Calu3 (cell line): ENCODE results near the gene DCAF11. TPM values are rescaled to one million over a fixed set of nuclear protein-coding genes. Genes with fewer than 3 reads are reported as not detected.

Experiments used
- BruUV-seq: library from RNA; stranded (reverse); fragments of 400-500 nt; replicated peaks from 2 replicates; lab custom pipeline; 2021; lab: Mats Ljungman, UMichigan
- CTCF ChIA-PET: fragments of 300-600 bp; sonication (Branson Sonifier 250); formaldehyde crosslinking; loops from one replicate; lab custom pipeline; 2022; ENCODE audit warnings: antibody characterized with exemption; lab: Charles Lee
- DNase-seq: peaks from one replicate; pipeline ENCODE4 v3.0.0; 2022
- H3K27ac Mint-ChIP-seq: one replicate; pipeline ENCODE4 v1.8.0; 2022; ENCODE audit warnings: mixed read lengths; ENCODE audit not compliant: unreplicated experiment
- H3K27me3 Mint-ChIP-seq: one replicate; pipeline ENCODE4 v1.8.0; 2022; ENCODE audit warnings: mixed read lengths; ENCODE audit not compliant: unreplicated experiment
- H3K36me3 Mint-ChIP-seq: one replicate; pipeline ENCODE4 v1.8.0; 2022; ENCODE audit warnings: mild to moderate bottlenecking, moderate library complexity, mixed read lengths; ENCODE audit not compliant: insufficient read depth, unreplicated experiment
- H3K4me1 Mint-ChIP-seq: one replicate; pipeline ENCODE4 v1.8.0; 2022; ENCODE audit warnings: mild to moderate bottlenecking, low read depth, mixed read lengths; ENCODE audit not compliant: unreplicated experiment
- H3K4me3 Mint-ChIP-seq: one replicate; pipeline ENCODE4 v1.8.0; 2022; ENCODE audit warnings: mild to moderate bottlenecking, low read depth, moderate library complexity, mixed read lengths; ENCODE audit not compliant: unreplicated experiment
- H3K9me3 Mint-ChIP-seq: one replicate; pipeline ENCODE4 v1.8.0; 2022; ENCODE audit warnings: low read depth, mixed read lengths; ENCODE audit not compliant: unreplicated experiment
- intact Hi-C: fragments of 100-400 bp; cut with micrococcal nuclease; formaldehyde crosslinking; loops from one replicate; pipeline ENCODE4 v1.10.0; 2022; ENCODE audit not compliant: unreplicated experiment
- total RNA-seq: library from RNA; stranded (reverse); gene quantifications from 2 replicates; pipeline ENCODE4 v1.2.3, GENCODE V29; 2022
- TF ChIP-seq, protein P1 (sequence below): fragments of 200-600 bp; IDR thresholded peaks from one replicate; pipeline ENCODE4 v1.8.0; 2022; ENCODE audit warnings: antibody characterized with exemption; ENCODE audit not compliant: unreplicated experiment

DCAF11 gene
- total RNA-seq, 1 experiment from 2014 or later = 63.4 TPM

DNA sequence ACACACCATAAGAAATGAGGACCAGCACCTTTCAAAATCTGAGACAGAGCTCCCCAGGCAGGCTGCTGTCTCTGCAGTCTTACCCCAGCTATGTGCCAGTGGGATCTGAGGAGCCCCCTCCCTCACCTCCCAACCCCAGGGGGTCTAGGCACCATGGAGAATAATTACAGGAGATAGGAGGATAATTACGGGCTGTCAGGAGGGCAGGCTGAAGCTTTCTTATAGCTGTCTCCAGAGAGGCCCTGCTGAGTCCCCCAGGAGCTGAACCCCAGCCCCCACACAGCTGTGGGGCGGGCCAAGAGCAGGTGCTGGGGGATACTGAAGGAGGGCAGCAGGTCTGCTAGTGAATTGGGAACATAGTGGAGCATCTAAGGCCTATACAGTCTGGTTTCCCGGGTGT lies 36.4 kb upstream of the DCAF11 start:
- intact Hi-C loops = no loop called here
- Mint-ChIP-seq H3K27me3 (peaks cover 34% of the 10 kb centered on the region), H3K36me3 (peaks cover 9% of the 10 kb centered on the region), H3K9me3 (no peaks in the 10 kb centered on the region), H3K4me1 (peaks cover 8% of the 10 kb centered on the region), H3K4me3 (no peak overlapping the region), H3K27ac (no peak overlapping the region)
- DNase-seq = no peak
- no TSS peak for BruUV-seq
- TF ChIP-seq, protein P1, sequence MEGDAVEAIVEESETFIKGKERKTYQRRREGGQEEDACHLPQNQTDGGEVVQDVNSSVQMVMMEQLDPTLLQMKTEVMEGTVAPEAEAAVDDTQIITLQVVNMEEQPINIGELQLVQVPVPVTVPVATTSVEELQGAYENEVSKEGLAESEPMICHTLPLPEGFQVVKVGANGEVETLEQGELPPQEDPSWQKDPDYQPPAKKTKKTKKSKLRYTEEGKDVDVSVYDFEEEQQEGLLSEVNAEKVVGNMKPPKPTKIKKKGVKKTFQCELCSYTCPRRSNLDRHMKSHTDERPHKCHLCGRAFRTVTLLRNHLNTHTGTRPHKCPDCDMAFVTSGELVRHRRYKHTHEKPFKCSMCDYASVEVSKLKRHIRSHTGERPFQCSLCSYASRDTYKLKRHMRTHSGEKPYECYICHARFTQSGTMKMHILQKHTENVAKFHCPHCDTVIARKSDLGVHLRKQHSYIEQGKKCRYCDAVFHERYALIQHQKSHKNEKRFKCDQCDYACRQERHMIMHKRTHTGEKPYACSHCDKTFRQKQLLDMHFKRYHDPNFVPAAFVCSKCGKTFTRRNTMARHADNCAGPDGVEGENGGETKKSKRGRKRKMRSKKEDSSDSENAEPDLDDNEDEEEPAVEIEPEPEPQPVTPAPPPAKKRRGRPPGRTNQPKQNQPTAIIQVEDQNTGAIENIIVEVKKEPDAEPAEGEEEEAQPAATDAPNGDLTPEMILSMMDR = no peak
- CTCF ChIA-PET = interaction anchor here (0.6 kb wide), 1 partner anchor 8 kb away, joined by 3 read pairs; no protein-coding TSS in a partner anchor

DNA sequence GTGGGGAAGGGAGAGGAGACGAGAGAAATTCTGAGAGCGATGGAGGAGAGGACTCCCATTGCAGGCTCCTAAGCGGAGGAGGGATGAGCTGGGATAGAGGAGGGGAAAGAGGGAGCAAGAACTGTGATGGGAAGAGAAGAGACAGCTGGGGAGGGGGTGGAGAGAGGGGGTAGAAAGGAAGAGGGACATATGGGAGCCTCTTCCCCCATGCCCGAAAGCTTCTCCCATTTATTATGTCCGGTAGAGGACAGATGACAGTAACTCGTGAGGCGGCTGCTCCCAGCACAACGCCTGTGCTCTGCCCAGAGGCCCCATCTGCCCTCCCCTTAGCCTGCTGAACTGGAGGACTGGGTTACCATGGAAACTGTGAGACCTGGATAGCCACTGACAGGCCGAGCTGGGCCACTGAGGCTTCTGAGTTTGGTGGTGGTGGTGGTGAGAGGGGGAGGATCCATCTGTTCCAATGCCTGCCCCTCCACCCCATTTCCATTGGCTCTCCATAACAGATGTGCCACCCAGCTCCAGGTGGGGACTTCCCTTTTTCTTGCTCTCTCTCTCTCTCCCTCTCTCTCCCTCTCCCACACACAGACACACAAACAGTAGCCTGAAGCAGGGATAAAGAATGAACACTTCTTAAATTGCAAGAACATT lies 35.0 kb upstream of the DCAF11 start:
- CTCF ChIA-PET = interaction anchor here (0.7 to 2.8 kb wide), 3 partner anchors 11 to 56 kb away, joined by 3 to 10 read pairs (median 3); partner anchors contain the start of gene PSME1
- peaks cover 8% of the 10 kb centered on the region for H3K4me1 Mint-ChIP-seq
- H3K36me3 Mint-ChIP-seq = peaks cover 9% of the 10 kb centered on the region
- no TSS peak for BruUV-seq
- H3K27ac Mint-ChIP-seq = no peak overlapping the region
- H3K27me3 Mint-ChIP-seq = peaks cover 20% of the 10 kb centered on the region
- DNase-seq = no peak
- no peak overlapping the region for H3K4me3 Mint-ChIP-seq
- TF ChIP-seq, protein P1 = no peak
- intact Hi-C loops = no loop called here
- no peaks in the 10 kb centered on the region for H3K9me3 Mint-ChIP-seq

DNA sequence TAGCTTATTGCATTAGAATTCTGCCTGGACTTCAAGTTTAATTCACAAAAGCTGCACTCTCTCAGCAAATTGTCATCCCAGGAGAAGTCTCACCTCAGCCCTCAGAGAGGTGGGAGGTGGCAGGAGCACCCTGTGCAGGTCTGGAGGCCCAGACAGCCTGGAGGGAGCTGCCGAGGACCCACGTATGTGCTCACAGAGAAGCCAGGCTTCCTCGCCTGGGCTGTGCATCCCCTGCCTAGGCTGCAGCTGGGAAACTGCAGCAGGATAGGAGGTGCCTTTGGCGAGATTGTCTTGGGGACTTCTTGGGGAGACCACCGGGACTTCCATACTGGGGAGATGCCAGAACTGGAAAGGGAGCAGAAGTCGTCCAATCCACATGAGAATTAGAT lies 34.4 kb upstream of the DCAF11 start:
- Mint-ChIP-seq H3K4me3 (peak overlapping the region; percentile 72), H3K9me3 (no peaks in the 10 kb centered on the region), H3K27me3 (peaks cover 15% of the 10 kb centered on the region), H3K27ac (no peak overlapping the region), H3K4me1 (peaks cover 8% of the 10 kb centered on the region), H3K36me3 (peaks cover 9% of the 10 kb centered on the region)
- no peak for DNase-seq
- TF ChIP-seq, protein P1 = no peak
- BruUV-seq = no TSS peak
- intact Hi-C loops = no loop called here
- CTCF ChIA-PET = interaction anchor here (0.7 to 2.8 kb wide), 4 partner anchors 10 to 56 kb away, joined by 3 to 10 read pairs (median 5); partner anchors contain the start of genes PCK2 and PSME1

DNA sequence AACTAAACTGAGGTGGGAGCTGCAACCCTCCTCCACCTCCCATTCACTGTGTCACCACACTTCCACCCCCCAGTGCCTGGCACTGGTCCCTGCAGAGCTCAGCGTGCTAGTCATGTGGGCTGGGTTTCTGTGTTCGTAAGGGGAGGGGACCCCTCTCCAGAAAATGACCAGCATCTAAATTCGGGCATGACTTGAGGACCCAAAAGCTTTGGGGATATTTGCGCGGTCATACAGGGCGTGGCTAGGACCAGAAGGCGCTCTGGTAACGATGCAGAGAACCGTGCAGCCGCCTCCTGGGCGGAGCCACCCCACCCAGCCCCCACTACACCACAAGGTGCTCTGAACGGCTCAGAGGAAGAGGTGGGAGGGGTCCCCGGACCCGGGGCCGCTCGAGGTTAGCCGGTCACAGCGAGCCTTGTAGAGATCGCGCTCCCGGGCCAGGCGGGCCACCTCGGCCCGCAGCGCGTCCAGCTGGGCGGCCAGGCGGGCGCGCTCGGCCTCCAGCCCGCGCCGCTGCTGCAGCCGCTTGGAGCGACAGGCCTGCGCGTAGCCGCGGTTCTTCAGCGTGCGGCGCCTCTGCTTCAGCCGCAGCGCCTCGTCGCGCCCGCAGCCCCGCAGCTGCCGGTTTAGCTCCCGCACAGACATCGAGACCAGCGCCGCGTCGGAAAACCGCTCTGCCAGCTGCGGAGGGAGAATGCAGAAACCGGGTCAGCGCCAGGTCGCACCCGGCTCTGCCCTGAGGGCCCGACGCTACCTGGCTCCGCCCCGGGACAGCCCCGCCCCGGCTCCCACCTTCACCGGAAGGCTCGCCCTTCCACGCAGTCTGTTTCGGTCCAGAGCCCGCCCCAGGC lies 33.5 kb upstream of the DCAF11 start:
- no peak overlapping the region for H3K27ac Mint-ChIP-seq
- intact Hi-C loops = no loop called here
- H3K4me1 Mint-ChIP-seq = peaks cover 8% of the 10 kb centered on the region
- CTCF ChIA-PET = interaction anchor here (0.7 to 2.8 kb wide), 4 partner anchors 9 to 96 kb away, joined by 3 to 10 read pairs (median 5); partner anchors contain the start of gene PCK2
- H3K9me3 Mint-ChIP-seq = no peaks in the 10 kb centered on the region
- BruUV-seq = no TSS peak
- H3K4me3 Mint-ChIP-seq = peak overlapping the region; percentile 72
- peak; percentile 72 for DNase-seq
- H3K27me3 Mint-ChIP-seq = peaks cover 12% of the 10 kb centered on the region
- H3K36me3 Mint-ChIP-seq = peaks cover 9% of the 10 kb centered on the region
- TF ChIP-seq, protein P1 = no peak
